ENCODE data around the gene RC3H1.

RC3H1 gene

GRCh38 chr1:173884701-173885100 lies 137.5 kb downstream of the RC3H1 start:
- no peak for DNase-seq

All from suppressor macrophage treated with lipopolysaccharide for 4 hours (primary cell).